SK-N-SH (cell line): ENCODE results near the gene TTC28.

Source experiments
- EP300 ChIP-seq, 2 experiments: IDR thresholded peaks; 2 replicates each; pipeline versions ENCODE4 v1.4.0 to v1.6.1; 2012; ENCODE audit warnings: borderline replicate concordance in 1 of 2, low read depth in 1 of 2, low read length in 1 of 2
- GABPA ChIP-seq: IDR thresholded peaks from 2 replicates; pipeline ENCODE4 v1.4.0; 2012; ENCODE audit warnings: low read depth, mild to moderate bottlenecking
- YY1 ChIP-seq: IDR thresholded peaks from 2 replicates; pipeline ENCODE4 v1.4.0; 2012; ENCODE audit warnings: low read depth, mild to moderate bottlenecking
- TF ChIP-seq, protein P1 (sequence below): IDR thresholded peaks from 2 replicates; pipeline ENCODE4 v1.6.1; 2012; ENCODE audit warnings: mild to moderate bottlenecking, low read depth, low read length, moderate library complexity
- TF ChIP-seq, protein P2 (sequence below): fragments of 200-600 bp; sonication (generic); IDR thresholded peaks from 2 replicates; pipeline ENCODE4 v1.6.1; 2017; ENCODE audit warnings: antibody characterized with exemption, mild to moderate bottlenecking, moderate library complexity
- TF ChIP-seq, protein P3 (sequence below): IDR thresholded peaks from 2 replicates; pipeline ENCODE4 v1.4.0; 2012; ENCODE audit warnings: low read depth

DNA sequence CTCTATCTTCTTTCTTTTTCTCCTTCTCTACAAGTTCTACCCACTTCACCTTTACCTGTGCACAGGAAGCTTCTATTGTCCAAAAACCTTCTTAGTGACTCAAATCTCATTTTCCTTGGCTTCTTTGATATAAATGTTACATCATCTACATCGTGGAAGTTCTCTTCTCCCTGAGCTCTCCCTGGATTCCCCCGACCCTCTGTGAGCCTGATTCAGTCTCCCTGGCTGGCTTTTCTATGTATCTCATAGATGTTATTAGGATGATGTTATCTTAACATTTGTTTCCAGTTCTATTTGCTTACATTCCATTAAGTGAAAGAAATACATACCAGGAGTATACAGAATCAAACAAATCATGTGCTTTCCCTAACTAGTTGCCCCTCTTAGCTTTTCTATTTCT is 524.8 kb downstream of the TTC28 start:
- TF ChIP-seq, protein P1, sequence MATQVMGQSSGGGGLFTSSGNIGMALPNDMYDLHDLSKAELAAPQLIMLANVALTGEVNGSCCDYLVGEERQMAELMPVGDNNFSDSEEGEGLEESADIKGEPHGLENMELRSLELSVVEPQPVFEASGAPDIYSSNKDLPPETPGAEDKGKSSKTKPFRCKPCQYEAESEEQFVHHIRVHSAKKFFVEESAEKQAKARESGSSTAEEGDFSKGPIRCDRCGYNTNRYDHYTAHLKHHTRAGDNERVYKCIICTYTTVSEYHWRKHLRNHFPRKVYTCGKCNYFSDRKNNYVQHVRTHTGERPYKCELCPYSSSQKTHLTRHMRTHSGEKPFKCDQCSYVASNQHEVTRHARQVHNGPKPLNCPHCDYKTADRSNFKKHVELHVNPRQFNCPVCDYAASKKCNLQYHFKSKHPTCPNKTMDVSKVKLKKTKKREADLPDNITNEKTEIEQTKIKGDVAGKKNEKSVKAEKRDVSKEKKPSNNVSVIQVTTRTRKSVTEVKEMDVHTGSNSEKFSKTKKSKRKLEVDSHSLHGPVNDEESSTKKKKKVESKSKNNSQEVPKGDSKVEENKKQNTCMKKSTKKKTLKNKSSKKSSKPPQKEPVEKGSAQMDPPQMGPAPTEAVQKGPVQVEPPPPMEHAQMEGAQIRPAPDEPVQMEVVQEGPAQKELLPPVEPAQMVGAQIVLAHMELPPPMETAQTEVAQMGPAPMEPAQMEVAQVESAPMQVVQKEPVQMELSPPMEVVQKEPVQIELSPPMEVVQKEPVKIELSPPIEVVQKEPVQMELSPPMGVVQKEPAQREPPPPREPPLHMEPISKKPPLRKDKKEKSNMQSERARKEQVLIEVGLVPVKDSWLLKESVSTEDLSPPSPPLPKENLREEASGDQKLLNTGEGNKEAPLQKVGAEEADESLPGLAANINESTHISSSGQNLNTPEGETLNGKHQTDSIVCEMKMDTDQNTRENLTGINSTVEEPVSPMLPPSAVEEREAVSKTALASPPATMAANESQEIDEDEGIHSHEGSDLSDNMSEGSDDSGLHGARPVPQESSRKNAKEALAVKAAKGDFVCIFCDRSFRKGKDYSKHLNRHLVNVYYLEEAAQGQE = no peak
- TF ChIP-seq, protein P2, sequence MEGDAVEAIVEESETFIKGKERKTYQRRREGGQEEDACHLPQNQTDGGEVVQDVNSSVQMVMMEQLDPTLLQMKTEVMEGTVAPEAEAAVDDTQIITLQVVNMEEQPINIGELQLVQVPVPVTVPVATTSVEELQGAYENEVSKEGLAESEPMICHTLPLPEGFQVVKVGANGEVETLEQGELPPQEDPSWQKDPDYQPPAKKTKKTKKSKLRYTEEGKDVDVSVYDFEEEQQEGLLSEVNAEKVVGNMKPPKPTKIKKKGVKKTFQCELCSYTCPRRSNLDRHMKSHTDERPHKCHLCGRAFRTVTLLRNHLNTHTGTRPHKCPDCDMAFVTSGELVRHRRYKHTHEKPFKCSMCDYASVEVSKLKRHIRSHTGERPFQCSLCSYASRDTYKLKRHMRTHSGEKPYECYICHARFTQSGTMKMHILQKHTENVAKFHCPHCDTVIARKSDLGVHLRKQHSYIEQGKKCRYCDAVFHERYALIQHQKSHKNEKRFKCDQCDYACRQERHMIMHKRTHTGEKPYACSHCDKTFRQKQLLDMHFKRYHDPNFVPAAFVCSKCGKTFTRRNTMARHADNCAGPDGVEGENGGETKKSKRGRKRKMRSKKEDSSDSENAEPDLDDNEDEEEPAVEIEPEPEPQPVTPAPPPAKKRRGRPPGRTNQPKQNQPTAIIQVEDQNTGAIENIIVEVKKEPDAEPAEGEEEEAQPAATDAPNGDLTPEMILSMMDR = no peak
- TF ChIP-seq, protein P3, sequence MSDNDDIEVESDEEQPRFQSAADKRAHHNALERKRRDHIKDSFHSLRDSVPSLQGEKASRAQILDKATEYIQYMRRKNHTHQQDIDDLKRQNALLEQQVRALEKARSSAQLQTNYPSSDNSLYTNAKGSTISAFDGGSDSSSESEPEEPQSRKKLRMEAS = no peak
- TF ChIP-seq EP300 (IDR thresholded peaks at IDR 0.05; ENCODE audit: borderline replicate concordance in 1 of 2, low read depth in 1 of 2, low read length in 1 of 2) (no peak), YY1 (no peak), GABPA (no peak)
